ENCODE data around the gene PACRG. TPM values are rescaled to one million over a fixed set of nuclear protein-coding genes. Genes with fewer than 3 reads are reported as not detected.

PACRG gene
- total RNA-seq, 2 experiments from 2014 or later, result 0.78 TPM; not detected in 1

GRCh38 chr6:163038317-163038716, 310.5 kb downstream of the PACRG start:
- Mint-ChIP-seq H3K9me3 (ENCODE audit: insufficient read depth) (peaks cover 2% of the 10 kb centered on the region), H3K4me1 (ENCODE audit: low read depth) (no peaks in the 10 kb centered on the region), H3K36me3 (ENCODE audit: low read depth) (no peaks in the 10 kb centered on the region), H3K4me3 (no peak overlapping the region), H3K27ac (no peak overlapping the region), H3K27me3 (ENCODE audit: low read depth) (no peaks in the 10 kb centered on the region)
- ChIA-PET POLR2A (no interaction called here), CTCF (no interaction called here)
- no peak for ATAC-seq
- DNase-seq, result no peak

DNA sequence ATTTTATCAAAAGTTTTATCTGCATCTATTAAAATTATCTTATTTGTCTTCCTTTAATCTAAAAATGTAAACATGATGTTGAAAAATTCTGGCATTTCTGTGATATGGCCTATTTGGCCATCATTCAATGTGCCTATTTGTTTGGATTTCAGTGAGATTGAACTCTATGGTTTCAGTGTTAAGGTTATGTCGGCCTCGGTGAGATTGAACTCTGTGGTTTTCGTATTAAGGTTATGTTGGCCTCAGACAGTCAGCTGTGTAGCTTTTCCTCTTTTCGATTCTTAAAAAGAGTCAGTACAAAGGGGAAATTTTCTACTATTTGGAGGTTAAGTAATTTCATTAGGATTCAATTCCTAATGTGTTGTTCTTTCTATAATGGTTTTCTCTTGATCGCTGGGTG, 320.6 kb downstream of the PACRG start:
- Mint-ChIP-seq H3K9me3 (ENCODE audit: insufficient read depth) (peaks cover 13% of the 10 kb centered on the region), H3K4me1 (ENCODE audit: low read depth) (no peaks in the 10 kb centered on the region), H3K36me3 (ENCODE audit: low read depth) (no peaks in the 10 kb centered on the region), H3K4me3 (no peak overlapping the region), H3K27me3 (ENCODE audit: low read depth) (no peaks in the 10 kb centered on the region), H3K27ac (no peak overlapping the region)
- no peak for DNase-seq
- CTCF ChIA-PET, result no interaction called here
- no peak for ATAC-seq
- POLR2A ChIA-PET, result no interaction called here

DNA sequence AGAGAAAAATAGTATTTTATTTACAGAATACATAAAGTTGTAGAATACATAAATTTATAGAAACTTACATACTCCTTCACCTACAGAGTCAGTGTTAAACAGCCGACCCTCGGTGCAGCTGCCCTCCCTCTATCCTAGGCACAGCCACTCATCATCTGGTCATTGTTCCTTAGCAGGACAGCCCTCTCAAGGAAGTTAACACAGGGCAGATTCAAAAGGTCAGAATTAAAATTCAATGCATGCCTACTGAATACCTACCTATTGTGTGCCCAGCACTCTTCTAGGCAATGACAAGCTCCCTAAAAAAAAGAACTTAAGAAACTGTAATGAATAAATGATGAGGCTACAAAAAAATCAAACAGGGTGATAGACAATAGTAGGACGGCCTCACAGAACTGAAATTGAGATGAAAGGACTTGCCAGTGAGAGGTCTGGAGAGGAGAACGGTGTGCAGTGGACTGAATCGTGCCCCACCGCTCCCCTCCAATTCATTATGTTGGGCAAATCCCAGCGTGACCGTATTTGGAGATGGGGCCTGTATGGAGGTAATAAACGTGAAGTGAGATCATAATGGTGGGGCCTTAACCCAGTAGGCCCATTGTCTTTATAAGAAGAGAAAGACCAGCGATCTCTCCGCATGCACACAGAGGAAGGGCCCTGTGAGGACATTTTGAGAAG, 326.0 kb downstream of the PACRG start:
- H3K4me1 Mint-ChIP-seq (ENCODE audit: low read depth), result no peaks in the 10 kb centered on the region
- no peaks in the 10 kb centered on the region for H3K9me3 Mint-ChIP-seq (ENCODE audit: insufficient read depth)
- no peak for DNase-seq
- POLR2A ChIA-PET, result no interaction called here
- ATAC-seq, result no peak
- H3K27me3 Mint-ChIP-seq (ENCODE audit: low read depth), result no peaks in the 10 kb centered on the region
- CTCF ChIA-PET, result no interaction called here
- no peak overlapping the region for H3K4me3 Mint-ChIP-seq
- no peak overlapping the region for H3K27ac Mint-ChIP-seq
- no peaks in the 10 kb centered on the region for H3K36me3 Mint-ChIP-seq (ENCODE audit: low read depth)

DNA sequence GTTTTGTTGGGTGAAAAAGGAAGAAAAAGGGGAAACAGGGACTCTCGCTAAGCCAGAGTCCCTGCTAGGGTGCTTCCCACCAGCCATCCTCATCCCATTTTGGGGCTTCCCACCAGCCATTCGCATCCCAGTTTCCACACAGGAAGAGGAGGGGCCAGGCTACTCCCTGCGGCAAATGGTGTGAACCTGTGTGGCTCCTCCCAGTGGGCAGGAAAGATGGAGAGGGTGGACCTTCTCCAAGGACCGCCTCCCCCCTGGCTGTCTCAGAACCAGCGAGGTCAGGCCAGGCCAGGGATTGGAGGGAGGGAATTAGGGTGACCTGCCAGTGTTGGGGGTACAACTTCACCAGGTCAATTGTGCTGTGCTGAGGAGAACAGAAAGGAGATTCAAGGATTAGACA, 326.9 kb downstream of the PACRG start:
- Mint-ChIP-seq H3K4me3 (no peak overlapping the region), H3K4me1 (ENCODE audit: low read depth) (no peaks in the 10 kb centered on the region), H3K9me3 (ENCODE audit: insufficient read depth) (no peaks in the 10 kb centered on the region), H3K27me3 (ENCODE audit: low read depth) (no peaks in the 10 kb centered on the region), H3K27ac (no peak overlapping the region), H3K36me3 (ENCODE audit: low read depth) (no peaks in the 10 kb centered on the region)
- ATAC-seq, result no peak
- ChIA-PET CTCF (no interaction called here), POLR2A (no interaction called here)
- DNase-seq, result no peak

GRCh38 chr6:163057260-163057659, 329.5 kb downstream of the PACRG start:
- Mint-ChIP-seq H3K36me3 (ENCODE audit: low read depth) (no peaks in the 10 kb centered on the region), H3K9me3 (ENCODE audit: insufficient read depth) (peaks cover 3% of the 10 kb centered on the region), H3K4me1 (ENCODE audit: low read depth) (no peaks in the 10 kb centered on the region), H3K27me3 (ENCODE audit: low read depth) (no peaks in the 10 kb centered on the region), H3K27ac (no peak overlapping the region), H3K4me3 (no peak overlapping the region)
- no peak for ATAC-seq
- DNase-seq, result no peak
- ChIA-PET CTCF (no interaction called here), POLR2A (no interaction called here)

DNA sequence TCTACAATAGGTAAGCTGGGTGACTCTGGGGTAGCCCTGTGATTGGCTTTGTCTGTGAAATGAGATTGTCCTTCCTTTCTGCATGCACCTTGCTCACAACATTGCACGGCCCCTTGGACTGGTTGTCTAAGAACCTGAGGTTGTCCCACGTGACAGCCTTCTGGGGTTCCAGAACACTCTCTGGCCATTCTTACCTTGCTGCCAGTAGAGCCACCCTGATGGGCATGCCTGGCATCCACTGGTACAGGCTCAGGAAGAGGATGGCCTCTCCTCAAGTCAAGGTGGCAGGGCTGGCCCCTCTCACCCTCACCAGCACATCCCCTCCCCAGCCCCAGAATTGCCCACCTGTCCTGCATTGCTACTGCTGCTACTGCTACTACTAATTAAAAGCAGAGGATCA, 335.0 kb downstream of the PACRG start:
- ChIA-PET POLR2A (no interaction called here), CTCF (no interaction called here)
- H3K27ac Mint-ChIP-seq, result no peak overlapping the region
- DNase-seq (no peak), ATAC-seq (no peak)
- no peaks in the 10 kb centered on the region for H3K4me1 Mint-ChIP-seq (ENCODE audit: low read depth)
- no peaks in the 10 kb centered on the region for H3K36me3 Mint-ChIP-seq (ENCODE audit: low read depth)
- H3K9me3 Mint-ChIP-seq (ENCODE audit: insufficient read depth), result peaks cover 3% of the 10 kb centered on the region
- no peak overlapping the region for H3K4me3 Mint-ChIP-seq
- no peaks in the 10 kb centered on the region for H3K27me3 Mint-ChIP-seq (ENCODE audit: low read depth)

- H3K27ac Mint-ChIP-seq, result no peak overlapping the region
Observed at GRCh38 chr6:163063561-163063960, 335.8 kb downstream of the PACRG start.

DNA sequence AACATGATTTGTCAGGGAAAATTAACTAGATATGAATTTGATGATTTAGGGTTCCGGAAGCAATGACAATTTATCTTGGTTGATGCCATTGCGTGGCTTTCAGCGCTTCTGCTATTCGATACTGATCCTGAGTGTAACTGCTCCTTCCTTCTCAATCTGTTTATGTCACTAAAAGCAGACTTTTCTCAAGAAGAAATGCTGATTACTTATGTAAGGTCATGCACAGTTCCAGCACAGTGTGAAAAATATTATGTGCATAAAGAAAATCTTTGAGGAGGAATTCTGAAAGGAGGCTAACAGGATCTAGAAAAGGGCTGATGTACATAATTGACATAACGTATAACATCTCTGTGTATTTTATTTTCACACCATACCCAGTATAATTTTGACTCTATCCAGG, 336.6 kb downstream of the PACRG start:
- Mint-ChIP-seq H3K4me3 (no peak overlapping the region), H3K4me1 (ENCODE audit: low read depth) (no peaks in the 10 kb centered on the region), H3K27ac (no peak overlapping the region), H3K36me3 (ENCODE audit: low read depth) (no peaks in the 10 kb centered on the region), H3K9me3 (ENCODE audit: insufficient read depth) (peaks cover 3% of the 10 kb centered on the region), H3K27me3 (ENCODE audit: low read depth) (no peaks in the 10 kb centered on the region)
- no peak for DNase-seq
- ChIA-PET POLR2A (no interaction called here), CTCF (no interaction called here)
- ATAC-seq, result no peak

More at GRCh38 chr6:163063561-163063960, 335.8 kb downstream of the PACRG start:
- ChIA-PET CTCF (no interaction called here), POLR2A (no interaction called here)
- no peak overlapping the region for H3K4me3 Mint-ChIP-seq
- no peaks in the 10 kb centered on the region for H3K36me3 Mint-ChIP-seq (ENCODE audit: low read depth)
- H3K27me3 Mint-ChIP-seq (ENCODE audit: low read depth), result no peaks in the 10 kb centered on the region
- ATAC-seq (no peak), DNase-seq (no peak)
- no peaks in the 10 kb centered on the region for H3K4me1 Mint-ChIP-seq (ENCODE audit: low read depth)
- H3K9me3 Mint-ChIP-seq (ENCODE audit: insufficient read depth), result peaks cover 3% of the 10 kb centered on the region

GRCh38 chr6:163066200-163066599, 338.4 kb downstream of the PACRG start:
- no peak overlapping the region for H3K4me3 Mint-ChIP-seq
- no peaks in the 10 kb centered on the region for H3K27me3 Mint-ChIP-seq (ENCODE audit: low read depth)
- no peaks in the 10 kb centered on the region for H3K36me3 Mint-ChIP-seq (ENCODE audit: low read depth)

GRCh38 chr6:163077134-163077533, 349.4 kb downstream of the PACRG start:
- Mint-ChIP-seq H3K27me3 (ENCODE audit: low read depth) (no peaks in the 10 kb centered on the region), H3K4me1 (ENCODE audit: low read depth) (no peaks in the 10 kb centered on the region)
- POLR2A ChIA-PET, result no interaction called here

More at GRCh38 chr6:163066200-163066599, 338.4 kb downstream of the PACRG start:
- ATAC-seq (no peak), DNase-seq (no peak)
- Mint-ChIP-seq H3K4me1 (ENCODE audit: low read depth) (no peaks in the 10 kb centered on the region), H3K9me3 (ENCODE audit: insufficient read depth) (peaks cover 3% of the 10 kb centered on the region), H3K27ac (no peak overlapping the region)
- POLR2A ChIA-PET, result interaction anchor here (0.6 kb wide), 1 partner anchor 232 kb away, joined by 3 read pairs; no protein-coding TSS in a partner anchor
- CTCF ChIA-PET, result no interaction called here

DNA sequence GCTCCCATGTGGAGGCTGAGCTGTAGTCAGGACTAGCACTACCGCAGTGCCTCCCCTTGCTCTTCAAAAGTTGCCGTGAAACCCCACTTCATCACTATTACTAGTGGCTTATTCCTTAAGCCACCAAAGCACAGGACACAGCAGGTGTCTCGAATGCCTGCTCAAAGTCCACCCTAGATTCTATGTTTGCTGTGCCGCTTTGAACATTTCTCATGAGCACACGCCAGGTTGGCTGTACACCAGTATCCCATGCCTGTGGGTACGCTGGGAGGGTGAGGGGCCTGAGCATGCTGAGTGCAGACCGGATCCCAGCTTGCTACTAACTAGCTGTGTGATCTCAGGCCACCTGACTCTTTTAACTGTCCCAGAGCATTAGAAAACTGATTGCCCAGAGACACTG, 350.9 kb downstream of the PACRG start:
- Mint-ChIP-seq H3K4me3 (no peak overlapping the region), H3K9me3 (ENCODE audit: insufficient read depth) (no peaks in the 10 kb centered on the region), H3K27ac (no peak overlapping the region), H3K27me3 (ENCODE audit: low read depth) (no peaks in the 10 kb centered on the region), H3K4me1 (ENCODE audit: low read depth) (no peaks in the 10 kb centered on the region), H3K36me3 (ENCODE audit: low read depth) (no peaks in the 10 kb centered on the region)
- POLR2A ChIA-PET, result no interaction called here
- DNase-seq, result no peak
- ATAC-seq, result no peak
- CTCF ChIA-PET, result no interaction called here

More at GRCh38 chr6:163077134-163077533, 349.4 kb downstream of the PACRG start:
- Mint-ChIP-seq H3K4me3 (no peak overlapping the region), H3K9me3 (ENCODE audit: insufficient read depth) (no peaks in the 10 kb centered on the region), H3K36me3 (ENCODE audit: low read depth) (no peaks in the 10 kb centered on the region), H3K27ac (no peak overlapping the region)
- CTCF ChIA-PET, result no interaction called here
- no peak for ATAC-seq
- DNase-seq, result no peak

- Mint-ChIP-seq H3K4me1 (ENCODE audit: low read depth) (no peaks in the 10 kb centered on the region), H3K36me3 (ENCODE audit: low read depth) (no peaks in the 10 kb centered on the region), H3K27me3 (ENCODE audit: low read depth) (no peaks in the 10 kb centered on the region), H3K4me3 (no peak overlapping the region), H3K27ac (no peak overlapping the region), H3K9me3 (ENCODE audit: insufficient read depth) (no peaks in the 10 kb centered on the region)
- DNase-seq, result no peak
- ChIA-PET POLR2A (no interaction called here), CTCF (no interaction called here)
- no peak for ATAC-seq
Observed at GRCh38 chr6:163080228-163080627, 352.5 kb downstream of the PACRG start.

GRCh38 chr6:163083141-163083540, 355.4 kb downstream of the PACRG start:
- DNase-seq (no peak), ATAC-seq (no peak)
- H3K9me3 Mint-ChIP-seq (ENCODE audit: insufficient read depth), result no peaks in the 10 kb centered on the region
- no peaks in the 10 kb centered on the region for H3K4me1 Mint-ChIP-seq (ENCODE audit: low read depth)
- CTCF ChIA-PET, result no interaction called here
- POLR2A ChIA-PET, result no interaction called here
- no peaks in the 10 kb centered on the region for H3K27me3 Mint-ChIP-seq (ENCODE audit: low read depth)
- H3K4me3 Mint-ChIP-seq, result no peak overlapping the region
- no peak overlapping the region for H3K27ac Mint-ChIP-seq
- H3K36me3 Mint-ChIP-seq (ENCODE audit: low read depth), result no peaks in the 10 kb centered on the region

All from activated CD8-positive, alpha-beta T cell treated with anti-CD3 and anti-CD28 coated beads, Interleukin-2, amount 10 ng/mL, durations not matched to agents 7 days and 5 days (primary cell).